Measurements from ENCODE around the gene RTP5. TPM values are rescaled to one million over a fixed set of nuclear protein-coding genes. Genes with fewer than 3 reads are reported as not detected.

The RTP5 gene
- total RNA-seq, 1 experiment from 2014 or later = not detected

DNA sequence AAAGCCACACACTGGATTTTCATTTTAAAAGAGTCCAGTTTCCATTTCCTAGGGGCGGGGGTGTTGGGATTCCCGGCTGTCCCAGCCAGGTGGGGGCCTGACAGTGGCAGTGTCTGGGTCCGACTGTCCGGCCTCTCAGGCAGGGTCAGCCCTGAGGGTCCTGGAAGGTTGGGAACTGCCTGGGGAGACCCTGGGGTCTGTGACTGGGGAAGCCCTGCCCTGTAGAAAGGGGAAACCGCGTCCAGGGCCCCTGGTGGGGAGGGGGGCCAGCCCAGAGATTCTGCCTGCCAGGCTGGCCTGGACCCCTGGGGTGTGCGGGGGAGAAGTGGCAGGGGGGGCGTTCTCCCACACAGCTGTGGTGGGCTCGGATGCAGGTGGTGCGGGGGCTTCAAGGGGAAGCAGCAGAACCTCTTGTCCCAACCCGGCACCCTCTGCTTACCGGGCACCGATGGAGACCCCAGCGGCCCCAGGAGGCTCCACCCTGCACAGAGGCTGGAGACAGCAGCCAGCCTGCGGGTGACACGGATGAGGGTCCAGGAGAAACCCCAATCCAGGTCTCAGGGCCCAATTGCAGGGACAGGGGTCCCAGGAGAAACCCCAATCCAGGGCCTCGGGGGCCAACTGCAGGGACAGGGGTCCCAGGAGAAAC is 4.9 kb downstream of the RTP5 start:
- intact Hi-C loops (cut with micrococcal nuclease) = no loop called here
- Histone ChIP-seq H3K27me3 (ENCODE audit: insufficient read depth, low read length) (no peaks in the 10 kb centered on the region), H3K4me1 (ENCODE audit: control insufficient read depth in 1 of 2, insufficient read depth in 2 of 2, low read length in 2 of 2) (no peaks in the 10 kb centered on the region), H3K9me3 (ENCODE audit: control insufficient read depth in 1 of 2, insufficient read depth in 1 of 2, low read depth in 1 of 2, low read length in 2 of 2) (peaks cover 0 to 6% of the 10 kb centered on the region in 2 experiments; a peak in 1 of 4 replicates), H3K4me2 (ENCODE audit: low read length) (no peak overlapping the region), H3K9me2 (ENCODE audit: insufficient read depth) (no peaks in the 10 kb centered on the region), H3K9ac (ENCODE audit: low read length) (no peak overlapping the region), H3K27ac (ENCODE audit: low read depth, low read length) (no peak overlapping the region), H4K20me1 (ENCODE audit: insufficient read depth) (no peaks in the 10 kb centered on the region), H3K4me3 (replicated peaks in 1 of 2; ENCODE audit: low read depth in 1 of 2, low read length in 2 of 2) (no peak overlapping the region), H3K36me3 (ENCODE audit: control insufficient read depth in 1 of 2, insufficient read depth in 2 of 2, low read length in 2 of 2) (no peaks in the 10 kb centered on the region), H3K79me2 (ENCODE audit: insufficient read depth, low read length) (no peaks in the 10 kb centered on the region), H2AFZ (ENCODE audit: low read depth, low read length, poor library complexity, severe bottlenecking) (no peak overlapping the region)
- TF ChIP-seq REST (IDR thresholded peaks at IDR 0.05; ENCODE audit: low read depth) = no peak
- TF ChIP-seq POLR2AphosphoS5 (IDR thresholded peaks at IDR 0.05; ENCODE audit: low read depth, low read length) = no peak
- no peak for TF ChIP-seq ZNF274 (IDR thresholded peaks at IDR 0.05; ENCODE audit: low read depth, low read length)
- TF ChIP-seq EZH2 (IDR thresholded peaks at IDR 0.05) = no peak
- TF ChIP-seq SIN3A (IDR thresholded peaks at IDR 0.05; ENCODE audit: low read depth) = no peak
- TF ChIP-seq, protein P1, sequence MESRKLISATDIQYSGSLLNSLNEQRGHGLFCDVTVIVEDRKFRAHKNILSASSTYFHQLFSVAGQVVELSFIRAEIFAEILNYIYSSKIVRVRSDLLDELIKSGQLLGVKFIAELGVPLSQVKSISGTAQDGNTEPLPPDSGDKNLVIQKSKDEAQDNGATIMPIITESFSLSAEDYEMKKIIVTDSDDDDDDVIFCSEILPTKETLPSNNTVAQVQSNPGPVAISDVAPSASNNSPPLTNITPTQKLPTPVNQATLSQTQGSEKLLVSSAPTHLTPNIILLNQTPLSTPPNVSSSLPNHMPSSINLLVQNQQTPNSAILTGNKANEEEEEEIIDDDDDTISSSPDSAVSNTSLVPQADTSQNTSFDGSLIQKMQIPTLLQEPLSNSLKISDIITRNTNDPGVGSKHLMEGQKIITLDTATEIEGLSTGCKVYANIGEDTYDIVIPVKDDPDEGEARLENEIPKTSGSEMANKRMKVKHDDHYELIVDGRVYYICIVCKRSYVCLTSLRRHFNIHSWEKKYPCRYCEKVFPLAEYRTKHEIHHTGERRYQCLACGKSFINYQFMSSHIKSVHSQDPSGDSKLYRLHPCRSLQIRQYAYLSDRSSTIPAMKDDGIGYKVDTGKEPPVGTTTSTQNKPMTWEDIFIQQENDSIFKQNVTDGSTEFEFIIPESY (IDR thresholded peaks at IDR 0.05; ENCODE audit: extremely low read depth, insufficient replicate concordance, low read length) = no peak
- TF ChIP-seq EZH2phosphoT487 (IDR thresholded peaks at IDR 0.05; ENCODE audit: borderline replicate concordance) = no peak
- TF ChIP-seq ELF1 (IDR thresholded peaks at IDR 0.05; ENCODE audit: borderline replicate concordance, low read depth) = no peak
- TF ChIP-seq SP1 (IDR thresholded peaks at IDR 0.05; ENCODE audit: low read depth) = no peak
- TF ChIP-seq, protein P2, sequence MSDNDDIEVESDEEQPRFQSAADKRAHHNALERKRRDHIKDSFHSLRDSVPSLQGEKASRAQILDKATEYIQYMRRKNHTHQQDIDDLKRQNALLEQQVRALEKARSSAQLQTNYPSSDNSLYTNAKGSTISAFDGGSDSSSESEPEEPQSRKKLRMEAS (IDR thresholded peaks at IDR 0.05) = no peak
- no peak for TF ChIP-seq RAD21 (IDR thresholded peaks at IDR 0.05; ENCODE audit: low read depth)
- TF ChIP-seq SRF (IDR thresholded peaks at IDR 0.05; ENCODE audit: low read depth) = no peak
- no peak for TF ChIP-seq TCF7L2 (IDR thresholded peaks at IDR 0.05; ENCODE audit: borderline replicate concordance, extremely low read depth, insufficient read depth, insufficient read length)
- no peak for TF ChIP-seq YY1 (IDR thresholded peaks at IDR 0.05; ENCODE audit: extremely low read depth, insufficient replicate concordance, low read depth, low read length)
- no peak for TF ChIP-seq ATF3 (IDR thresholded peaks at IDR 0.05)
- no peak for TF ChIP-seq CTCF (IDR thresholded peaks at IDR 0.05 in 2 of 3, conservative IDR thresholded peaks at IDR 0.05 in 1 of 3; ENCODE audit: borderline replicate concordance in 1 of 3, insufficient read depth in 1 of 3, low read depth in 2 of 3, low read length in 2 of 3)
- TF ChIP-seq FOSL1 (IDR thresholded peaks at IDR 0.05; ENCODE audit: low read depth) = no peak
- no peak for TF ChIP-seq JUND (IDR thresholded peaks at IDR 0.05)
- TF ChIP-seq CBX3 (IDR thresholded peaks at IDR 0.05; ENCODE audit: low read depth) = no peak
- ATAC-seq = no peak
- CTCF ChIA-PET = no interaction called here
- BruUV-seq (replicated peaks) = no TSS peak
- RAD21 ChIA-PET (ENCODE audit: low non-redundant PET in 1 of 2, low total read pairs in 2 of 2, uncharacterized antibody in 2 of 2, unreplicated experiment in 2 of 2) = no interaction called here
- POLR2A ChIA-PET = no interaction called here
- no peak for DNase-seq (ENCODE audit: low read depth, low spot score)

Measured in HCT116 (cell line).